Neutrophil (primary cell): ENCODE data around the gene FFAR3.

Experiments
- H3K27ac ChIP-seq: fragments of 200-600 bp; sonication (generic); 2 replicates; pipeline ENCODE4 v1.5.1; 2016; ENCODE audit warnings: mild to moderate bottlenecking, moderate library complexity
- H3K27me3 ChIP-seq: fragments of 200-600 bp; sonication (generic); 2 replicates; pipeline ENCODE4 v1.6.0; 2016; ENCODE audit warnings: mild to moderate bottlenecking
- H3K36me3 ChIP-seq: fragments of 200-600 bp; sonication (generic); 2 replicates; pipeline ENCODE4 v1.5.1; 2017
- H3K4me1 ChIP-seq, 2 experiments: fragments of 200-600 bp in 1 of 2; sonication (generic) in 1 of 2; 1 replicate in 1 of 2; 2 replicates in 1 of 2; pipeline versions ENCODE4 v1.5.1 to v1.6.1; 2013 to 2016; ENCODE audit warnings: low read depth in 1 of 2, low read length in 1 of 2, mild to moderate bottlenecking in 1 of 2, moderate library complexity in 1 of 2; ENCODE audit not compliant: control insufficient read depth in 1 of 2, insufficient read depth in 1 of 2
- H3K4me3 ChIP-seq, 2 experiments: fragments of 200-600 bp in 1 of 2; sonication (generic) in 1 of 2; 1 replicate in 1 of 2; 2 replicates in 1 of 2; pipeline ENCODE4 v1.5.1; 2013 to 2016; ENCODE audit warnings: low read depth in 1 of 2, low read length in 1 of 2, mild to moderate bottlenecking in 1 of 2, moderate library complexity in 1 of 2
- H3K9me3 ChIP-seq: fragments of 200-600 bp; sonication (generic); 2 replicates; pipeline ENCODE4 v1.5.1; 2016
- TF ChIP-seq, protein P1 (sequence below): fragments of 200-600 bp; sonication (generic); IDR thresholded peaks from 2 replicates; pipeline ENCODE4 v1.5.1; 2016; ENCODE audit warnings: antibody characterized with exemption

Gene FFAR3

DNA sequence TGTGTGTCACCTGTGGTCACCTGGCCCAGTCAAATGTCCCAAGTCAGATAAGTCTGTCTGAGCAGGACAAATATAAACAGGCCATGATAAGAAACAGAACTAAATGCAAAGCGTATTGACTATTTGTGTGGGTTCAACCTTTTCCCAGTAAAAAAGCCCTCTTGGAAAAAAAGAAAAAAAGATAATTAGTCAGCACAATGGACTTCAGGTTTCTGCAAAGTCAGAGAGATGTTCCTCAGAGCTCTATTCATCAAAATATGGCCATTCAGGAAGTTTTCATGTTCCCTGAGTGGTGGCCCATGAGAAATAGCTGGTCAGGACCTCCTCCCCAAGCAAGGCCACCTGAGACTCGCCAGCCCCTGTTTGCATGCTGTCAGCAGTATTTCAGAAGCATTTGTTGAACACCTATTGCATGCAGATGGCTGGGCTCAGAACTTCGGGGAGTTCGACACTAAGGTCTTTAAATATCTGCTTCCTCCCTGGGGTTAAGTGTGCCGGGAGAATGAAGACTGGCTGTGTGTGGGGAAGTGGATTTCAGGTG lies 2.7 kb downstream of the FFAR3 start:
- Histone ChIP-seq H3K9me3 (no peaks in the 10 kb centered on the region), H3K27ac (no peak overlapping the region), H3K4me3 (no peak overlapping the region), H3K27me3 (peaks cover 22% of the 10 kb centered on the region), H3K36me3 (no peaks in the 10 kb centered on the region), H3K4me1 (peaks cover 13 to 14% of the 10 kb centered on the region in 2 experiments)
- TF ChIP-seq, protein P1, sequence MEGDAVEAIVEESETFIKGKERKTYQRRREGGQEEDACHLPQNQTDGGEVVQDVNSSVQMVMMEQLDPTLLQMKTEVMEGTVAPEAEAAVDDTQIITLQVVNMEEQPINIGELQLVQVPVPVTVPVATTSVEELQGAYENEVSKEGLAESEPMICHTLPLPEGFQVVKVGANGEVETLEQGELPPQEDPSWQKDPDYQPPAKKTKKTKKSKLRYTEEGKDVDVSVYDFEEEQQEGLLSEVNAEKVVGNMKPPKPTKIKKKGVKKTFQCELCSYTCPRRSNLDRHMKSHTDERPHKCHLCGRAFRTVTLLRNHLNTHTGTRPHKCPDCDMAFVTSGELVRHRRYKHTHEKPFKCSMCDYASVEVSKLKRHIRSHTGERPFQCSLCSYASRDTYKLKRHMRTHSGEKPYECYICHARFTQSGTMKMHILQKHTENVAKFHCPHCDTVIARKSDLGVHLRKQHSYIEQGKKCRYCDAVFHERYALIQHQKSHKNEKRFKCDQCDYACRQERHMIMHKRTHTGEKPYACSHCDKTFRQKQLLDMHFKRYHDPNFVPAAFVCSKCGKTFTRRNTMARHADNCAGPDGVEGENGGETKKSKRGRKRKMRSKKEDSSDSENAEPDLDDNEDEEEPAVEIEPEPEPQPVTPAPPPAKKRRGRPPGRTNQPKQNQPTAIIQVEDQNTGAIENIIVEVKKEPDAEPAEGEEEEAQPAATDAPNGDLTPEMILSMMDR, result no peak

DNA sequence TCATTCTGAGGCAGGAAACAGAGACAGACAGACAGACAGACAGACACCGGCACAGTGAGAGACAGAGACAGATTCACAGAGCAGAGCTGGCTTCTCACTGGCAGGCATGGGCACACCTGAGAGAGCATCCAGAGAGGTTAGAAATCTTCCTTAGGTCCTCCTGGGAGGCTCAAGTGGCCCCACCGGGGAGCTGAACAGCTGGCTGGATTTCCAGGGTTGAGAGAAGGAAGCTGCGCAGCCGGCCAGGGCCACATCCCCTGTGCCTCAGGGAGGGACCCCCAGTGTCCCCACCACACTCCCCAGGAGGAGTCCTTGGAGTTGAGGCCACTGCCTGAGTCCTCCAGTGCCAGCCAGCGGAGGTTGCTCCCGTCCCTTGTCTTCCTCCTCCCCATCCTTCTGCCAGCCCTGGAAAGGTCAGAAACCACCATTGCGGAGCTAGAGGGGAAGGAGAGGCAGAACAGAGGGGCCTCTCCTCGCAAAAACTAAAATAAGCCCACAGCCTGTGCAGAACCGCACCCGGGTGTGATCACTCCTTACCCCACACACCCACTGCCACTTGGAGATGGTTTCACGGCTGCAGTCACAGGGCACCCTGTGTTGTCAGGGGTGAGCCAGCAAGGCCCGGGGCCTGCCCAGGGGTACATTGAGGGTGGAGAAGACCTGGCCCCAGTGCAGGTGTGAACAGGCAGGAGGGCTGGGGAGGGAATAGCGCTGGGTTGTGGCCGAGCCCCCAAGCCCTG lies 4.2 kb downstream of the FFAR3 start:
- TF ChIP-seq, protein P1, result no peak
- H3K27me3 ChIP-seq, result peaks cover 22% of the 10 kb centered on the region
- no peaks in the 10 kb centered on the region for H3K36me3 ChIP-seq
- H3K4me1 ChIP-seq, result peaks cover 10% of the 10 kb centered on the region in 2 experiments
- no peak overlapping the region for H3K27ac ChIP-seq
- H3K9me3 ChIP-seq, result no peaks in the 10 kb centered on the region
- H3K4me3 ChIP-seq, result no peak overlapping the region

DNA sequence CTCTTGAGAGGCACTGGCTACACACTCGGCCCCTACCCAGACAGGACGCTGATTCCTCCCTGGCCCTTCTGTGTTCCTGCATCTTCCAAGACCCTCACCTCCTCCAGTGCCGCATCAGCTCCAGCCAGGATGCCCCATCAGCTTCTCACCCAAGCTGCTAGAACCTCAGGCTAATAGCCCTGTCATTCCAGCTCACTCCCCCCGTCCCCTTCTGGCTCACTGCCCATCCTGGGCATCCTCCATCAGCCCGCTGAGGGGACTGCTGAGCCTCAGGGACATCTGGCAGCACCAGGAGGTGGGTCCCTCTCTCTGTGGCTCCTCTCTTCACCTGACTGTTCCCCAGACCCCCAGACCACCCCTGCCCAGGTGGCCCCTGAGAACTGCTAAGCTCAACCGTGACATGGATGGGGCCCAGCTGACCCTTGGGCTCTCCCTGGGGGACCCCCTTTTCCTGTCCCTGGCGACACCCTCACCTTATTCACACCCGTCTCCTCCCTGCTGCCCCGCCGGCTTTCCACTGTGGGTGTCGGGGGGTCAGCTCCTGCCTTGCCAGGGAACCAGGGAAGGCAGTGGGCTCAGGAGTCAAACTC lies 4.8 kb downstream of the FFAR3 start:
- Histone ChIP-seq H3K4me1 (peaks cover 3 to 4% of the 10 kb centered on the region in 2 experiments), H3K36me3 (no peaks in the 10 kb centered on the region), H3K4me3 (no peak overlapping the region), H3K27me3 (peaks cover 22% of the 10 kb centered on the region), H3K9me3 (no peaks in the 10 kb centered on the region), H3K27ac (no peak overlapping the region)
- TF ChIP-seq, protein P1, result no peak

DNA sequence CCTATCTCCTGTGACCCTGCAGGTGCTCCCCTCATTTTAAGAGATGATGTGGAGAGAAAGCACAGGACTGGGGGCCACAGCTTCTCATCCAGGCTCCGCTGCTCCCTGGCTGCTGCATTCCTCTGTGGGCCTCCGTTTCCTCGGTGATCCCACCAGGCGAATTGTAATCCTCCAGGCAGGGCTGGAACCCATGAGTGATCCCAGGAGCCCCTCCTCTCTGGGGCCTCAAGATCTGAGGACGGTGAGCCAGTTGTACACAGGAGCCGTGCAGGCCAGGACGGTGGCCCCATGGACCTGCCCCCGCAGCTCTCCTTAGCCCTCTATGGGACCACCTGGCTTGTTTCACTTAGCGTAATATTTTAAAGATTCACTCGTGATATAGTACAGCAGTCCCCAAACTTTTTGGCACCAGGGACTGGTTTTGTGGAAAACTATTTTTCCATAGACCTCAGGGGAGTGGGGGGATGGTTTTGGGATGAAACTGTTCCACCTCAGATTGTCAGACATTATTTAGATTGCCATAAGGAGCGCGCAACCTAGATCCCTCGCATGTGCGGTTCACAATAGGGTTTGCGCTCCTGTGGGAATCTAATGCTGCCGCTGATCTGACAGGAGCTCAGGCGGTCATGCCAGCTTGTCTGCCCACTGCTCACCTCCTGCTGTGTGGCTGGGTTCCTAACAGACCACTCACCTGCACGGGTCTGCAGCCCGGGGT lies 5.6 kb downstream of the FFAR3 start:
- TF ChIP-seq, protein P1, result no peak

DNA sequence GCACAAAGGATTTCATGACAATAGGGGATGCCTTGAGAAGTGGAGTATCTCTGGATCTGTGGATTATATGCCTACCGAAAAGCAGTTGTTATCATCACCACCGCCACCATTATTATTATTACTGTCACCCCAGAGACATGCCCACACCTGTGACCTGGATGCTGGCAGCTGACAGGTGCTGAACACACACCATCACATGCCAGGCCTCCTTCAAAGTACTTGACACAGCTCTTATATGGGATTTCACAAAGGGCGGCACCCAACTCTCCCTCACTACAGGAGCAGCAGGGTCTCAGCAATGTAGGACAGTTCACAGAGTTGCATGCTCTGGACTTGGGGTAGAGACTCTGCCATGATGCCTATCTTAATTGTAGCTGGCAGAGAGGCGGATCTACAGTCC lies 7.0 kb downstream of the FFAR3 start:
- no peaks in the 10 kb centered on the region for H3K9me3 ChIP-seq
- no peaks in the 10 kb centered on the region for H3K4me1 ChIP-seq
- H3K4me3 ChIP-seq, result no peak overlapping the region
- H3K36me3 ChIP-seq, result no peaks in the 10 kb centered on the region
- H3K27me3 ChIP-seq, result peaks cover 22% of the 10 kb centered on the region
- TF ChIP-seq, protein P1, result no peak
- no peak overlapping the region for H3K27ac ChIP-seq

More for the DNA sequence above, 5.6 kb downstream of the FFAR3 start:
- no peaks in the 10 kb centered on the region for H3K36me3 ChIP-seq
- H3K27me3 ChIP-seq, result peaks cover 22% of the 10 kb centered on the region
- H3K4me1 ChIP-seq, result no peaks in the 10 kb centered on the region
- no peak overlapping the region for H3K27ac ChIP-seq
- H3K9me3 ChIP-seq, result no peaks in the 10 kb centered on the region
- no peak overlapping the region for H3K4me3 ChIP-seq
